Urinary bladder (tissue), 4 donors: ENCODE data around the gene MS4A6E. TPM values are rescaled to one million over a fixed set of nuclear protein-coding genes. Genes with fewer than 3 reads are reported as not detected.

Experiments
- DNase-seq: peaks from one replicate; pipeline ENCODE4 v3.0.0-alpha.2; 2015; ENCODE audit errors: extremely low spot score
- H3K27ac ChIP-seq: one replicate; pipeline ENCODE4 v1.5.1; 2013; ENCODE audit warnings: low read depth, mild to moderate bottlenecking, moderate library complexity
- H3K36me3 ChIP-seq: one replicate; pipeline ENCODE4 v1.6.1; 2013; ENCODE audit warnings: mild to moderate bottlenecking, moderate library complexity; ENCODE audit not compliant: insufficient read depth
- H3K4me1 ChIP-seq: one replicate; pipeline ENCODE4 v1.6.1; 2013; ENCODE audit warnings: mild to moderate bottlenecking, moderate library complexity; ENCODE audit not compliant: insufficient read depth
- H3K4me3 ChIP-seq: one replicate; pipeline ENCODE4 v1.5.1; 2013; ENCODE audit warnings: low read depth, low read length
- WGBS: extraction: QIAGEN DNeasy Blood & Tissue Kit; methylation state at CpG from one replicate; pipeline ENCODE4 v1.1.7; 2013; 5-methylcytosine and 5-hydroxymethylcytosine counted together
- polyA plus RNA-seq: library from polyadenylated mRNA; stranded (reverse); fragments of 200-250 nt; gene quantifications from one replicate; pipeline ENCODE4 v1.2.3, GENCODE V29; 2013
- total RNA-seq: library from RNA; depleted of rRNA; stranded (reverse); fragments of >200 nt; gene quantifications from one replicate; pipeline ENCODE4 v1.2.3, GENCODE V29; 2014
- donor health status: healthy with polysubstance abuse.
- donor health status: healthy.

Gene MS4A6E
- total and polyA plus RNA-seq, 2 donors: 0.34 TPM; not detected in 1

GRCh38 chr11:60371854-60372253 lies 44.8 kb downstream of the MS4A6E start:
- H3K36me3 ChIP-seq: no peaks in the 10 kb centered on the region
- no peak for DNase-seq
- H3K4me1 ChIP-seq: no peaks in the 10 kb centered on the region
- WGBS: 55% methylated on average over 1 of the region's 1 CpG
- no peak overlapping the region for H3K27ac ChIP-seq
- H3K4me3 ChIP-seq: no peak overlapping the region

- no peaks in the 10 kb centered on the region for H3K4me1 ChIP-seq
- WGBS: 78% methylated on average over 3 of the region's 3 CpGs
These were observed 45.7 kb downstream of the MS4A6E start for GRCh38 chr11:60372767-60373166.

GRCh38 chr11:60375316-60375715 lies 48.3 kb downstream of the MS4A6E start:
- Histone ChIP-seq H3K4me1 (no peaks in the 10 kb centered on the region), H3K4me3 (no peak overlapping the region), H3K36me3 (no peaks in the 10 kb centered on the region), H3K27ac (no peak overlapping the region)
- 94% methylated on average over 3 of the region's 3 CpGs for WGBS
- DNase-seq: no peak

More at GRCh38 chr11:60372767-60373166, 45.7 kb downstream of the MS4A6E start:
- no peak overlapping the region for H3K27ac ChIP-seq
- H3K36me3 ChIP-seq: no peaks in the 10 kb centered on the region
- H3K4me3 ChIP-seq: no peak overlapping the region
- no peak for DNase-seq

- DNase-seq: peak; percentile 28
- Histone ChIP-seq H3K4me1 (no peaks in the 10 kb centered on the region), H3K27ac (no peak overlapping the region), H3K4me3 (no peak overlapping the region), H3K36me3 (no peaks in the 10 kb centered on the region)
- WGBS: 79% methylated on average over 3 of the region's 3 CpGs
These were observed 49.5 kb downstream of the MS4A6E start for GRCh38 chr11:60376601-60377000.

GRCh38 chr11:60377401-60378136 lies 50.5 kb downstream of the MS4A6E start:
- DNase-seq: no peak
- no peak overlapping the region for H3K27ac ChIP-seq
- no peaks in the 10 kb centered on the region for H3K36me3 ChIP-seq
- no peak overlapping the region for H3K4me3 ChIP-seq
- WGBS: 79% methylated on average over 2 of the region's 2 CpGs
- no peaks in the 10 kb centered on the region for H3K4me1 ChIP-seq

- Histone ChIP-seq H3K36me3 (no peaks in the 10 kb centered on the region), H3K4me3 (no peak within 1 kb of the TSS), H3K27ac (no peak within 1 kb of the TSS), H3K4me1 (no peaks in the 10 kb centered on the region)
- DNase-seq: no peak
- WGBS: 48% methylated on average over 3 of the region's 3 CpGs
These were observed 51.3 kb downstream of the MS4A6E start, which contains the start of gene MS4A7 for GRCh38 chr11:60378354-60378753. TSS of gene MS4A7 (plus strand) at chr11:60378532. CDS start at chr11:60383142, 4,610 bp downstream.

GRCh38 chr11:60389279-60389910 lies 62.3 kb downstream of the MS4A6E start:
- WGBS: 57% methylated on average over 5 of the region's 5 CpGs
- DNase-seq: no peak
- H3K27ac ChIP-seq: no peak overlapping the region

GRCh38 chr11:60390419-60390818 lies 63.4 kb downstream of the MS4A6E start:
- Histone ChIP-seq H3K4me1 (no peaks in the 10 kb centered on the region), H3K36me3 (no peaks in the 10 kb centered on the region), H3K4me3 (no peak overlapping the region), H3K27ac (no peak overlapping the region)
- DNase-seq: no peak

More at GRCh38 chr11:60389279-60389910, 62.3 kb downstream of the MS4A6E start:
- H3K4me1 ChIP-seq: no peaks in the 10 kb centered on the region
- no peak overlapping the region for H3K4me3 ChIP-seq
- no peaks in the 10 kb centered on the region for H3K36me3 ChIP-seq

Other genes with a start within 250 kb of the MS4A6E start
- 17.3 TPM for gene MS4A2, start 238.6 kb upstream of the MS4A6E start, total RNA-seq
- gene MS4A2, start 238.6 kb upstream of the MS4A6E start, polyA plus RNA-seq: 1.3 TPM
- 76.2 TPM for gene MS4A6A, start 144.2 kb upstream of the MS4A6E start, total RNA-seq
- gene MS4A6A, start 144.2 kb upstream of the MS4A6E start, polyA plus RNA-seq: 87.3 TPM
- gene MS4A4E, start 84.1 kb upstream of the MS4A6E start, total RNA-seq: 0.90 TPM
- 0.84 TPM for gene MS4A4E, start 84.1 kb upstream of the MS4A6E start, polyA plus RNA-seq
- gene MS4A4A, start 46.6 kb upstream of the MS4A6E start, total RNA-seq: 31.9 TPM
- 41.0 TPM for gene MS4A4A, start 46.6 kb upstream of the MS4A6E start, polyA plus RNA-seq
- gene MS4A7, start 51.3 kb downstream of the MS4A6E start, total RNA-seq: 19.5 TPM
- gene MS4A7, start 51.3 kb downstream of the MS4A6E start, polyA plus RNA-seq: 10.8 TPM
- gene MS4A14, start 69.2 kb downstream of the MS4A6E start, total RNA-seq: 0.37 TPM
- gene MS4A14, start 69.2 kb downstream of the MS4A6E start, polyA plus RNA-seq: 0.46 TPM
- not detected for gene MS4A5, start 102.3 kb downstream of the MS4A6E start, total RNA-seq
- gene MS4A5, start 102.3 kb downstream of the MS4A6E start, polyA plus RNA-seq: not detected
- 1.2 TPM for gene MS4A1, start 128.6 kb downstream of the MS4A6E start, total RNA-seq
- 0.27 TPM for gene MS4A1, start 128.6 kb downstream of the MS4A6E start, polyA plus RNA-seq
- gene MS4A12, start 165.5 kb downstream of the MS4A6E start, total RNA-seq: not detected
- gene MS4A12, start 165.5 kb downstream of the MS4A6E start, polyA plus RNA-seq: not detected
- not detected for gene MS4A13, start 188.1 kb downstream of the MS4A6E start, total RNA-seq
- gene MS4A13, start 188.1 kb downstream of the MS4A6E start, polyA plus RNA-seq: not detected